ENCODE measurements around the gene ACOX1.

ACOX1 gene

GRCh38 chr17:75896415-75897159 is 82.4 kb downstream of the ACOX1 start, which contains the start of gene TRIM65:
Gene TRIM65, minus strand, starts transcription at chr17:75896951. Its CDS starts 14 bp downstream, at chr17:75896937.
- TF ChIP-seq CTCF (conservative IDR thresholded peaks at IDR 0.05; ENCODE audit: low read depth, low read length): peak; percentile 23
- peak within 1 kb of the TSS; percentile 89 for H3K4me3 ChIP-seq (ENCODE audit: low read depth, low read length)
- peak; percentile 67 for DNase-seq (ENCODE audit: low read depth)

- no peak for DNase-seq (ENCODE audit: low read depth)
- peak overlapping the region; percentile 41 for H3K4me3 ChIP-seq (ENCODE audit: low read depth, low read length)
- peak; percentile 36 for TF ChIP-seq CTCF (conservative IDR thresholded peaks at IDR 0.05; ENCODE audit: low read depth, low read length)
Measured at GRCh38 chr17:75895370-75896155, 83.4 kb downstream of the ACOX1 start.

- no peak for TF ChIP-seq CTCF (conservative IDR thresholded peaks at IDR 0.05; ENCODE audit: low read depth, low read length)
- no peak for DNase-seq (ENCODE audit: low read depth)
- H3K4me3 ChIP-seq (ENCODE audit: low read depth, low read length): no peak overlapping the region
Measured at GRCh38 chr17:75894049-75894733, 84.8 kb downstream of the ACOX1 start.

GRCh38 chr17:75893305-75894048 is 85.5 kb downstream of the ACOX1 start:
- no peak for DNase-seq (ENCODE audit: low read depth)
- H3K4me3 ChIP-seq (ENCODE audit: low read depth, low read length): no peak overlapping the region
- no peak for TF ChIP-seq CTCF (conservative IDR thresholded peaks at IDR 0.05; ENCODE audit: low read depth, low read length)

GRCh38 chr17:75892556-75893224 is 86.3 kb downstream of the ACOX1 start:
- no peak for TF ChIP-seq CTCF (conservative IDR thresholded peaks at IDR 0.05; ENCODE audit: low read depth, low read length)
- DNase-seq (ENCODE audit: low read depth): no peak
- H3K4me3 ChIP-seq (ENCODE audit: low read depth, low read length): no peak overlapping the region
